ENCODE measurements around the gene FSIP1.

FSIP1 gene

GRCh38 chr15:39584266-39584659, 198.4 kb downstream of the FSIP1 start:
- Histone ChIP-seq H3K4me1 (ENCODE audit: insufficient read depth, low read length) (peaks cover 22% of the 10 kb centered on the region; the same call in 1 of the 2 replicates), H3K9me3 (ENCODE audit: insufficient read depth, low read depth, low read length) (no peaks in the 10 kb centered on the region), H3K27me3 (ENCODE audit: insufficient read depth, low read length) (no peaks in the 10 kb centered on the region), H3K4me3 (ENCODE audit: low read length) (no peak overlapping the region; the same call in 1 of the 2 replicates), H3K9ac (ENCODE audit: low read depth, low read length) (no peak overlapping the region), H3K27ac (ENCODE audit: low read depth, low read length) (no peak overlapping the region), H3K36me3 (ENCODE audit: insufficient read depth, low read length) (peaks cover 73% of the 10 kb centered on the region)
- WGBS, result 97% methylated on average over 7 of the region's 7 CpGs

- Histone ChIP-seq H3K27me3 (ENCODE audit: insufficient read depth, low read length) (no peaks in the 10 kb centered on the region), H3K36me3 (ENCODE audit: insufficient read depth, low read length) (peaks cover 67% of the 10 kb centered on the region)
- 90% methylated on average over 13 of the region's 13 CpGs for WGBS
Observed at GRCh38 chr15:39583596-39584265, 198.9 kb downstream of the FSIP1 start.

GRCh38 chr15:39582977-39583595, 199.6 kb downstream of the FSIP1 start:
- no peak overlapping the region for H3K27ac ChIP-seq (ENCODE audit: low read depth, low read length)
- H3K9me3 ChIP-seq (ENCODE audit: insufficient read depth, low read depth, low read length), result no peaks in the 10 kb centered on the region
- H3K9ac ChIP-seq (ENCODE audit: low read depth, low read length), result peak overlapping the region; percentile 8; the same call in 1 of the 2 replicates
- H3K36me3 ChIP-seq (ENCODE audit: insufficient read depth, low read length), result peaks cover 61% of the 10 kb centered on the region
- H3K4me3 ChIP-seq (ENCODE audit: low read length), result peak overlapping the region; percentile 72
- H3K4me1 ChIP-seq (ENCODE audit: insufficient read depth, low read length), result peaks cover 31% of the 10 kb centered on the region
- whole genome bisulfite sequencing, result 84% methylated on average over 4 of the region's 4 CpGs
- peaks cover 6% of the 10 kb centered on the region; the same call in 1 of the 2 replicates for H3K27me3 ChIP-seq (ENCODE audit: insufficient read depth, low read length)

More at GRCh38 chr15:39583596-39584265, 198.9 kb downstream of the FSIP1 start:
- Histone ChIP-seq H3K4me3 (ENCODE audit: low read length) (no peak overlapping the region; the same call in 1 of the 2 replicates), H3K27ac (ENCODE audit: low read depth, low read length) (no peak overlapping the region), H3K9ac (ENCODE audit: low read depth, low read length) (no peak overlapping the region), H3K9me3 (ENCODE audit: insufficient read depth, low read depth, low read length) (no peaks in the 10 kb centered on the region), H3K4me1 (ENCODE audit: insufficient read depth, low read length) (peaks cover 27% of the 10 kb centered on the region)

- Histone ChIP-seq H3K4me3 (ENCODE audit: low read length) (peak overlapping the region; percentile 72), H3K27me3 (ENCODE audit: insufficient read depth, low read length) (peaks cover 7% of the 10 kb centered on the region; the same call in 1 of the 2 replicates), H3K4me1 (ENCODE audit: insufficient read depth, low read length) (peaks cover 31% of the 10 kb centered on the region), H3K36me3 (ENCODE audit: insufficient read depth, low read length) (peaks cover 54% of the 10 kb centered on the region), H3K27ac (ENCODE audit: low read depth, low read length) (no peak overlapping the region), H3K9ac (ENCODE audit: low read depth, low read length) (peak overlapping the region; percentile 85; the same call in 1 of the 2 replicates), H3K9me3 (ENCODE audit: insufficient read depth, low read depth, low read length) (no peaks in the 10 kb centered on the region)
- 94% methylated on average over 20 of the region's 20 CpGs for WGBS
Observed at GRCh38 chr15:39582286-39582976, 200.2 kb downstream of the FSIP1 start.

GRCh38 chr15:39581793-39582285, 200.8 kb downstream of the FSIP1 start:
- peak overlapping the region; percentile 85 for H3K9ac ChIP-seq (ENCODE audit: low read depth, low read length)
- H3K9me3 ChIP-seq (ENCODE audit: insufficient read depth, low read depth, low read length), result no peaks in the 10 kb centered on the region
- H3K4me1 ChIP-seq (ENCODE audit: insufficient read depth, low read length), result peaks cover 31% of the 10 kb centered on the region
- H3K36me3 ChIP-seq (ENCODE audit: insufficient read depth, low read length), result peaks cover 48% of the 10 kb centered on the region
- H3K27ac ChIP-seq (ENCODE audit: low read depth, low read length), result no peak overlapping the region
- 67% methylated on average over 13 of the region's 13 CpGs for WGBS
- peaks cover 7% of the 10 kb centered on the region; the same call in 1 of the 2 replicates for H3K27me3 ChIP-seq (ENCODE audit: insufficient read depth, low read length)
- H3K4me3 ChIP-seq (ENCODE audit: low read length), result peak overlapping the region; percentile 72

- peaks cover 7% of the 10 kb centered on the region; the same call in 1 of the 2 replicates for H3K27me3 ChIP-seq (ENCODE audit: insufficient read depth, low read length)
- peak overlapping the region; percentile 72 for H3K4me3 ChIP-seq (ENCODE audit: low read length)
- H3K9me3 ChIP-seq (ENCODE audit: insufficient read depth, low read depth, low read length), result no peaks in the 10 kb centered on the region
- 4% methylated on average over 18 of the region's 18 CpGs for WGBS
- peaks cover 31% of the 10 kb centered on the region for H3K4me1 ChIP-seq (ENCODE audit: insufficient read depth, low read length)
- peaks cover 43% of the 10 kb centered on the region for H3K36me3 ChIP-seq (ENCODE audit: insufficient read depth, low read length)
- peak overlapping the region; percentile 85 for H3K9ac ChIP-seq (ENCODE audit: low read depth, low read length)
- peak overlapping the region; percentile 36; the same call in 1 of the 2 replicates for H3K27ac ChIP-seq (ENCODE audit: low read depth, low read length)
Observed at GRCh38 chr15:39581242-39581792, 201.3 kb downstream of the FSIP1 start.

- peaks cover 37% of the 10 kb centered on the region for H3K36me3 ChIP-seq (ENCODE audit: insufficient read depth, low read length)
- peaks cover 7% of the 10 kb centered on the region; the same call in 1 of the 2 replicates for H3K27me3 ChIP-seq (ENCODE audit: insufficient read depth, low read length)
- peak within 1 kb of the TSS; percentile 85 for H3K9ac ChIP-seq (ENCODE audit: low read depth, low read length)
- peak within 1 kb of the TSS; percentile 93 for H3K27ac ChIP-seq (ENCODE audit: low read depth, low read length)
- H3K4me3 ChIP-seq (ENCODE audit: low read length), result peak within 1 kb of the TSS; percentile 72
- H3K4me1 ChIP-seq (ENCODE audit: insufficient read depth, low read length), result peaks cover 31% of the 10 kb centered on the region
- no peaks in the 10 kb centered on the region for H3K9me3 ChIP-seq (ENCODE audit: insufficient read depth, low read depth, low read length)
- under 1% methylated on average over 74 of the region's 74 CpGs for WGBS
Observed at GRCh38 chr15:39580485-39581241, 202.0 kb downstream of the FSIP1 start, which contains the start of gene THBS1. THBS1 (plus strand) TSS chr15:39581079; CDS start chr15:39581858, 779 bp downstream.

- Histone ChIP-seq H3K27ac (ENCODE audit: low read depth, low read length) (peak overlapping the region; percentile 93), H3K36me3 (ENCODE audit: insufficient read depth, low read length) (peaks cover 31% of the 10 kb centered on the region), H3K27me3 (ENCODE audit: insufficient read depth, low read length) (peaks cover 7% of the 10 kb centered on the region; the same call in 1 of the 2 replicates), H3K9me3 (ENCODE audit: insufficient read depth, low read depth, low read length) (no peaks in the 10 kb centered on the region), H3K4me1 (ENCODE audit: insufficient read depth, low read length) (peaks cover 31% of the 10 kb centered on the region), H3K9ac (ENCODE audit: low read depth, low read length) (peak overlapping the region; percentile 83), H3K4me3 (ENCODE audit: low read length) (peak overlapping the region; percentile 72)
- WGBS, result under 1% methylated on average over 29 of the region's 29 CpGs
Observed at GRCh38 chr15:39580117-39580484, 202.5 kb downstream of the FSIP1 start.

GRCh38 chr15:39579487-39580116, 203.0 kb downstream of the FSIP1 start:
- peaks cover 7% of the 10 kb centered on the region; the same call in 1 of the 2 replicates for H3K27me3 ChIP-seq (ENCODE audit: insufficient read depth, low read length)
- WGBS, result 8% methylated on average over 18 of the region's 18 CpGs

More at GRCh38 chr15:39579487-39580116, 203.0 kb downstream of the FSIP1 start:
- Histone ChIP-seq H3K4me3 (ENCODE audit: low read length) (peak overlapping the region; percentile 72), H3K36me3 (ENCODE audit: insufficient read depth, low read length) (peaks cover 26% of the 10 kb centered on the region), H3K4me1 (ENCODE audit: insufficient read depth, low read length) (peaks cover 31% of the 10 kb centered on the region), H3K27ac (ENCODE audit: low read depth, low read length) (peak overlapping the region; percentile 93), H3K9me3 (ENCODE audit: insufficient read depth, low read depth, low read length) (no peaks in the 10 kb centered on the region), H3K9ac (ENCODE audit: low read depth, low read length) (peak overlapping the region; percentile 83)
